ENCODE data around the gene TIRAP.

DNA sequence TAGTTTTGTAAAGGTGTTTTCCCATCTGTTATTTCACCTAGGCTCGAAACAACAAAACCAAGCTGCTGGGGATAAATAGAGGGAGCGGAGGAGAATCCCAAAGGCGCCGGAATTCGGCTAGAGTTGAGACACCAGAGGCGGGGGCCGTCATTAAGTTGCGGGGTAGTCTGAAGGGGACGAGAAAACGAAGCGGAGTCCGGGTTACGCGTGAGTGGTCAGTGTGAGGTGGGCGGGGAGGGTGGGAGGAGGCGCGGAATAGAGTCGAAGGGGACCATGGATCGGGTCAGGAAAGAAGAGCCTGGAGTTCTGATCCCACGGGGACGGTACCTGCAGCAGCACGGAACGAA, 14.6 kb upstream of the TIRAP start:
- no peak for TF ChIP-seq ZSCAN32 (CRISPR knock-in tag; IDR thresholded peaks at IDR 0.05)
- no peak for TF ChIP-seq NFRKB (IDR thresholded peaks at IDR 0.05; ENCODE audit: low read depth)
- no peak for TF ChIP-seq RFX5 (IDR thresholded peaks at IDR 0.05; ENCODE audit: low read depth, low read length)
- TF ChIP-seq POLR2AphosphoS5 (IDR thresholded peaks at IDR 0.05; ENCODE audit: control insufficient read depth, insufficient read depth, low read depth, low read length), result no peak
- TF ChIP-seq, protein P1, sequence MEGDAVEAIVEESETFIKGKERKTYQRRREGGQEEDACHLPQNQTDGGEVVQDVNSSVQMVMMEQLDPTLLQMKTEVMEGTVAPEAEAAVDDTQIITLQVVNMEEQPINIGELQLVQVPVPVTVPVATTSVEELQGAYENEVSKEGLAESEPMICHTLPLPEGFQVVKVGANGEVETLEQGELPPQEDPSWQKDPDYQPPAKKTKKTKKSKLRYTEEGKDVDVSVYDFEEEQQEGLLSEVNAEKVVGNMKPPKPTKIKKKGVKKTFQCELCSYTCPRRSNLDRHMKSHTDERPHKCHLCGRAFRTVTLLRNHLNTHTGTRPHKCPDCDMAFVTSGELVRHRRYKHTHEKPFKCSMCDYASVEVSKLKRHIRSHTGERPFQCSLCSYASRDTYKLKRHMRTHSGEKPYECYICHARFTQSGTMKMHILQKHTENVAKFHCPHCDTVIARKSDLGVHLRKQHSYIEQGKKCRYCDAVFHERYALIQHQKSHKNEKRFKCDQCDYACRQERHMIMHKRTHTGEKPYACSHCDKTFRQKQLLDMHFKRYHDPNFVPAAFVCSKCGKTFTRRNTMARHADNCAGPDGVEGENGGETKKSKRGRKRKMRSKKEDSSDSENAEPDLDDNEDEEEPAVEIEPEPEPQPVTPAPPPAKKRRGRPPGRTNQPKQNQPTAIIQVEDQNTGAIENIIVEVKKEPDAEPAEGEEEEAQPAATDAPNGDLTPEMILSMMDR (IDR thresholded peaks at IDR 0.05 in 2 of 3, conservative IDR thresholded peaks at IDR 0.05 in 1 of 3; ENCODE audit: insufficient read depth in 2 of 3, low read depth in 1 of 3, low read length in 3 of 3), result no peak
- TF ChIP-seq, protein P2, sequence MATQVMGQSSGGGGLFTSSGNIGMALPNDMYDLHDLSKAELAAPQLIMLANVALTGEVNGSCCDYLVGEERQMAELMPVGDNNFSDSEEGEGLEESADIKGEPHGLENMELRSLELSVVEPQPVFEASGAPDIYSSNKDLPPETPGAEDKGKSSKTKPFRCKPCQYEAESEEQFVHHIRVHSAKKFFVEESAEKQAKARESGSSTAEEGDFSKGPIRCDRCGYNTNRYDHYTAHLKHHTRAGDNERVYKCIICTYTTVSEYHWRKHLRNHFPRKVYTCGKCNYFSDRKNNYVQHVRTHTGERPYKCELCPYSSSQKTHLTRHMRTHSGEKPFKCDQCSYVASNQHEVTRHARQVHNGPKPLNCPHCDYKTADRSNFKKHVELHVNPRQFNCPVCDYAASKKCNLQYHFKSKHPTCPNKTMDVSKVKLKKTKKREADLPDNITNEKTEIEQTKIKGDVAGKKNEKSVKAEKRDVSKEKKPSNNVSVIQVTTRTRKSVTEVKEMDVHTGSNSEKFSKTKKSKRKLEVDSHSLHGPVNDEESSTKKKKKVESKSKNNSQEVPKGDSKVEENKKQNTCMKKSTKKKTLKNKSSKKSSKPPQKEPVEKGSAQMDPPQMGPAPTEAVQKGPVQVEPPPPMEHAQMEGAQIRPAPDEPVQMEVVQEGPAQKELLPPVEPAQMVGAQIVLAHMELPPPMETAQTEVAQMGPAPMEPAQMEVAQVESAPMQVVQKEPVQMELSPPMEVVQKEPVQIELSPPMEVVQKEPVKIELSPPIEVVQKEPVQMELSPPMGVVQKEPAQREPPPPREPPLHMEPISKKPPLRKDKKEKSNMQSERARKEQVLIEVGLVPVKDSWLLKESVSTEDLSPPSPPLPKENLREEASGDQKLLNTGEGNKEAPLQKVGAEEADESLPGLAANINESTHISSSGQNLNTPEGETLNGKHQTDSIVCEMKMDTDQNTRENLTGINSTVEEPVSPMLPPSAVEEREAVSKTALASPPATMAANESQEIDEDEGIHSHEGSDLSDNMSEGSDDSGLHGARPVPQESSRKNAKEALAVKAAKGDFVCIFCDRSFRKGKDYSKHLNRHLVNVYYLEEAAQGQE (IDR thresholded peaks at IDR 0.05; ENCODE audit: borderline replicate concordance), result no peak
- TF ChIP-seq, protein P2 (CRISPR knock-in tag; IDR thresholded peaks at IDR 0.05; ENCODE audit: low read depth), result no peak
- no peak for TF ChIP-seq HNRNPLL (IDR thresholded peaks at IDR 0.05; ENCODE audit: low read depth, low read length, poor library complexity, severe bottlenecking)
- no peak for TF ChIP-seq BRCA1 (IDR thresholded peaks at IDR 0.05)
- TF ChIP-seq BRCA1 (CRISPR knock-in tag; IDR thresholded peaks at IDR 0.05), result no peak
- no peak for TF ChIP-seq ZBTB12 (CRISPR knock-in tag; IDR thresholded peaks at IDR 0.05)
- TF ChIP-seq KDM1A (IDR thresholded peaks at IDR 0.05), result no peak
- TF ChIP-seq ZNF830 (CRISPR knock-in tag; IDR thresholded peaks at IDR 0.05), result no peak

All from K562 (cell line).